ENCODE results near the gene ANXA4. TPM values are rescaled to one million over a fixed set of nuclear protein-coding genes. Genes with fewer than 3 reads are reported as not detected.

Gene ANXA4
- total RNA-seq: 24.5 and 27.1 TPM in 2 replicates

DNA sequence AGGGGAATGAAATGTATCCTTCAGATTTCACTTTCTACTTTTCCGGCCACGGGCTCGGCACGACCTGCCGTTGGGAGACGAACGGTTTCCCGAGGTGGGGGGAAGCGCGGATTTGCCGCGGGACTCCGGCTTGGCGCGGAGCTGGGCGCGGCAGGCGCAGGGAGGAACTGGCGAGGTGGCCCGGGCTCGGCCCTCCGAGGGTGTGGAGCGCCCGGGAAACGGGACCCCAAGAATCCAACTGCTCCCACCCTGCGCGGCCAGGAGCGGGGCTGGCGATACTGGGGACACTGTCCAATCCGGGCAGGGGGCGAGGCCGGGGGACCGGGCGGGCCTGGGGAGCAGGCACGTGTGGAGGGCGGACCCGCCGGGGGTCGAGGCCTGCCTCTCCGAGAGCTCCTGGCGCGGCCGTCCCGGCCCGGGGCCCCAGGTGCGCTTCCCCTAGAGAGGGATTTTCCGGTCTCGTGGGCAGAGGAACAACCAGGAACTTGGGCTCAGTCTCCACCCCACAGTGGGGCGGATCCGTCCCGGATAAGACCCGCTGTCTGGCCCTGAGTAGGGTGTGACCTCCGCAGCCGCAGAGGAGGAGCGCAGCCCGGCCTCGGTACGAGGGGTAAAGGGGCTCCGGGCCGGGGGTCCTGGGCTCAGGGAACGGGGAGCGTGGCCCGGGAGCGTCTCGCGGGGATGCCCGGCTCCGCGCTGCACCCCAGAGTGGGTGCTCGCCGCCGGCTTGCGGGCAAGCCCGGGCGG lies at the start of gene ANXA4:
TSS of gene ANXA4 (plus strand) at position 560 of the 747 bp plus-strand sequence. CDS start 39,432 bp downstream, outside the sequence.

GRCh38 chr2:69829256-69830044 lies 87.5 kb downstream of the ANXA4 start, which contains the start of gene GMCL1:
TSS of gene GMCL1 (plus strand) at chr2:69829660. CDS start at chr2:69829893, 233 bp downstream.

Small RNAs within 50 kb of the gene (small RNA-seq; reads per million reads assigned to genes)
- gene RPL23AP92: not detected

Other genes starting within 250 kb of the ANXA4 start
- gene AAK1, start 98.4 kb upstream of the ANXA4 start, total RNA-seq: 72.2 and 77.5 TPM in 2 replicates
- 4.9 and 5.4 TPM in 2 replicates for gene GMCL1, start 87.5 kb downstream of the ANXA4 start, total RNA-seq
- gene SNRNP27, start 151.8 kb downstream of the ANXA4 start, total RNA-seq: 44.7 and 50.4 TPM in 2 replicates
- 5.7 and 6.2 TPM in 2 replicates for gene MXD1, start 173.0 kb downstream of the ANXA4 start, total RNA-seq
- gene ASPRV1, start 219.5 kb downstream of the ANXA4 start, total RNA-seq: 0.33 and 0.38 TPM in 2 replicates

Measured in vein endothelial cell (primary cell).